Frontal cortex (tissue), 4 donors: ENCODE data around the gene ADGRL3. TPM values are rescaled to one million over a fixed set of nuclear protein-coding genes. Genes with fewer than 3 reads are reported as not detected.
A peak's percentile ranks its signal among the peaks of the same experiment; 100 is the strongest.
"Not testable (repeated sequence)": the region's sequence is repeated elsewhere in the genome, so short reads cannot be mapped to it uniquely, and the experiment has no call there.

Source experiments
- DNase-seq, 2 donors: peaks; one replicate each; pipeline ENCODE4 v3.0.0; 2012; ENCODE audit warnings: low spot score in 2 of 2
- FAIRE-seq: peaks from 2 replicates; lab custom pipeline; 2012; peaks lifted over from hg19 to GRCh38; lab: Jason Lieb, UNC
- total RNA-seq: library from RNA; depleted of rRNA; stranded (reverse); fragments of >200 nt; gene quantifications from one replicate; pipeline ENCODE4 v1.2.3, GENCODE V29; 2014
- donor health status: control.
- donor health status: control.
- donor health status: control.

The ADGRL3 gene
- total RNA-seq, 1 donor from 2014 or later, result 302 TPM

DNA sequence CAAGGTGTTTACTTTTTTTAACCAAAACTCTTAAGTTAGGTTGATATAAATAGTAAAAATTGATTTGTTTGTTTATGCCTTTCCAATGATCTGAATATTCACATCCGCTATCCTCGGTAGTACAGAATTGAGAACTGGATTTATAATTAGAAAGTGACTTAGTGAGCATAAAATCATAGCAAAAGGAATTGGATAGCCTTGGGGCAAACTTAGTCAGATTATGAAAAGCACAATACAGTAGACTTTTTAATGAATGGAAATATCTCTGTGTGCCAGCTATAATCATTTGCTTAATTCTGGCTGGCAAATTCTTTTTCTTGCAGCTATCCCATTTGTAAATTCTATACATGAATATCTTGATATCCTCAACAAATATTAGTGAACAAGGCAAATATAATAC, 713.5 kb downstream of the ADGRL3 start:
- DNase-seq, result no peak

DNA sequence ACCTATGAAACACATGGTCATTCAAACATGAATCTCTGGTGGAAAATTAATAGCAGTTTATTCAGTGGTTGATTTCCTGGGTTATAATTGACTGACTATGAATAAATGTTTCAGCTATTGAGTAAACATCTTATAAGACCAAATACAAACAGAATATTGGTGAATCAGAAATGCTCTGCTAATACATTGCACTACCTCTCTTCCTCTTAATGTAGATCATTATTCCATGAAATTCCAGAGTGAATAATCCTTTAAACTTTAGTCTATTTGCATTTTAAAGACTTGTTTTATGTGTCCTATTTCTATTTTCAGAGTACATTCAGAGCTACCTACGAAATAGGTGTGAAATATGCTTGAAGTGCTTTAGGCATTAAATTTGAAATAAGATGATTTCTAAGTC, 715.4 kb downstream of the ADGRL3 start:
- no peak for FAIRE-seq
- DNase-seq, result no peak

More for the DNA sequence above, 713.5 kb downstream of the ADGRL3 start:
- no peak for FAIRE-seq

- FAIRE-seq, result no peak
- no peak for DNase-seq
Observed at GRCh38 chr4:61918507-61918906, 718.4 kb downstream of the ADGRL3 start.

DNA sequence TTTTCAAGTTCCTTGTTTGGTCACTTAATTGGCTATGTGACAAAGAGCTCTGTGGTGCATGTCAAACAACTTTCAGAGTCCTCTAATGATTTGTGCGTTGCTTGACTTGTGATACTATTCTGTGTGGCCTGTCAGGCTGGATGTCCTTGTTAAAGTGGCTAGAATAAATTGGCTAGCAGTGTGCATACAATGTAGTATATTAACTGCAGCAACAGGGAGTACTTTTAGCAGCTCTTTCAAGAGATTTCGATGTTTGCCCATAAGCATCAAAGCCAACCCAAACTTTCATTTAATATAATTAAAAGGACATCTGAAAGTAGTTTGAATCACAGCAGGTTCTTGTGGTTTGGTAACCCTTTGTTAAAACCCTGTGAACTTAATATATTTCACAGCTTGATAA, 718.9 kb downstream of the ADGRL3 start:
- no peak for DNase-seq
- no peak for FAIRE-seq

DNA sequence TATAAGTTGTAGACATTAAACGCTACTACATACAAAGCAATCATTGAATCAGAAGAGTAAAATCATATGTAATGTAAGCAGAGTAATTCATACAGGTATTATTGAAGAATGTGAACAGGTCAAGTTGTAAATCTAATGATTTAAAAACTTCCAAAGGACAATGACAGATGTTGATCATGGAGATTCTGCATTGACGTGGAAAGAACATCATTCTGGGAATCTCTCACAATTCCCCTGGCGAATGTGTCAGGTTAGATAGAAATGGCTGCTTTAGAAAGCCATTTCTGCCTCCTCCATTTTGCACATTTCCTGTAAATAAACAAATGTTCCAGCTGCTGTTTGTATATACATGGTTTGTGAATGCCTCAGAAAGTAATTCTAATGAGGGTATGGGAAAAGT, 719.4 kb downstream of the ADGRL3 start:
- DNase-seq (no peak), FAIRE-seq (no peak)

- no peak for FAIRE-seq
Observed at GRCh38 chr4:61921920-61922319, 721.8 kb downstream of the ADGRL3 start.

GRCh38 chr4:61922766-61923165, 722.6 kb downstream of the ADGRL3 start:
- DNase-seq (no peak), FAIRE-seq (no peak)

More at GRCh38 chr4:61921920-61922319, 721.8 kb downstream of the ADGRL3 start:
- no peak for DNase-seq

DNA sequence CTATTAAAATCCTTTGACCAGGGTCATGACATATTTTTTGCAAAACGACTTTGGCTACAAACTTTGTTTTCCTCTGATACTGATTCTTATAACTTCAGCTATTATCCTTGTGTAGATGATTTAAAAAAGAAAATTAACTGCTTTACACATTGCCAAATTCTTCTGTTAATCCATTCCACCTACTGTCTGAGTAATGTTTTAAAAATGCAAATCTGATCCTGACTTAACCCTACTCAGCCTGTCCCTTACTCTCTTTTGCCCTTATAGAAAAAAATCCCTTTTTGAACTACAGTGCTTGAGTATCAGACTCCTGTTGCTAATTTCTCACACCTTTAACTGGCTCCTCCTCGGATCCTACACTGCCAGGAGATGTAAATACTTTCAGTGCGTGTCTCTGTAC, 723.1 kb downstream of the ADGRL3 start:
- FAIRE-seq, result no peak
- no peak for DNase-seq

GRCh38 chr4:61924131-61924530, 724.0 kb downstream of the ADGRL3 start:
- no peak for DNase-seq

GRCh38 chr4:61933527-61933926, 733.4 kb downstream of the ADGRL3 start:
- FAIRE-seq, result no peak

More at GRCh38 chr4:61924131-61924530, 724.0 kb downstream of the ADGRL3 start:
- FAIRE-seq, result no peak

DNA sequence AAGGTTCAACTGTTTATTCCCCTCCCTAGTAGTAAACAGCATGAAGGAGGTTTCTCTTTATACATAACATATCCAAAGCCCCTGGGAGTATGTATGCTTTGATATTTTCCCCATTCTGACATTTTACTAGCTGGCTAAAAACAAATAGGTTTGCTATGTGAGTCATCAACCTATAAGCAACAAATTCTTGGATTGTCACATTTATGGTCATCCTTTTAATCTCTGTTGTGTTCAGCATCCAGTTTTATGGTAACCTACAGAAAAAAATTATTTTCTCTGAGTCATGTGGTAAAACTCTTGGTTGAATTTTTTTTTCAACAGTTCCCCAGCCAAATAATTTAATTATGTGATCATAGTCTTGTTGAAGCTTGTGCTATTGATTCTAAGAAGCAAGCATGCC, 734.1 kb downstream of the ADGRL3 start:
- DNase-seq (no peak), FAIRE-seq (no peak)

More at GRCh38 chr4:61933527-61933926, 733.4 kb downstream of the ADGRL3 start:
- peak in 1 of 2 donors; percentile 6 for DNase-seq

DNA sequence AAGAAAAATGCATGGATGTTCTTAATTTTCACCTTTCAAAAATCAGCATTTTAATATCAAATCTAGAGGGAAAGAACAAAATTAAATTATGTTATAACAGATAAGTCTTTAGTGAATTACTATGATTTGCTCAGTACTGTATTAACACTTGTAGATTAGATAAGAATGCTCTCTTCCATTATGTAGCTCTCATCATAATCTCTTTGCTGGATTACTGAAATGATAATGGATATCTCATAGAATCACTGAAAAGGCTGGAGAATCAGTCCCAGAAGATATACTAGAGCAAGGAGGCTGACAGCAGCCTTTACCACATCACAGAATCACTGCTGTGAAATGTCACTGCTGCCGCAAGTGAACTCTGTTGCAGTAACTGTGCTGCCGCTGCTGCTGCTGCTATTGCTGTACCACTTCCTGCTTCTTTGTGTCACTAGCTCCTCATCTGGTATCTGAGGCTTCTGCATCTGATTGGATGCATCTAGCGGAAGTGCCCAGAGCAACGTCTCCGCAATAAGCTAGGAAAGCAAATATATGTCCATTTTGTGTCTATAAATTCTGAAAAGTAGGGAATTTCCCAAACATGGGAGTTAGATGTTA, 738.2 kb downstream of the ADGRL3 start:
- FAIRE-seq (no peak), DNase-seq (no peak)

GRCh38 chr4:61950625-61951024, 750.5 kb downstream of the ADGRL3 start:
- FAIRE-seq (no peak), DNase-seq (no peak)

DNA sequence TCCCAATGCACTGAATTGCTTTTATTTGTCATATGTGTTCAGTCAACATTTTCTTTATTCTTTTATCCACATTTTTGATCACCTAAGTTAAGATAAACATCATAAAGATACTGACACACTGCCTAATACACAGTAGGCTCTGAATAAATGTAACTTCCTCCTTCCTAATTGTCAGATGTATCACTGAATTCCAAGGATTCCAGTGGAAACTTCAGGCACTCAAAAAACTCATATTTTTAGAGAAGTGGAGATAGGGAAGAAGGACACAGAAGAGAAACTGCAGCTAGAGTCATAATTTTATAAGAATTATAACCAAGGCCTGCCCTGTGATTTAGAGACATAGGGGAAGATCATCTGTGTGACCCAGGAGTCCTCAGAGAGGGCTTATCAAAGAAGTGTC, 753.3 kb downstream of the ADGRL3 start:
- FAIRE-seq (no peak), DNase-seq (no peak)

- FAIRE-seq, result no peak
Observed at GRCh38 chr4:61958591-61958990, 758.5 kb downstream of the ADGRL3 start.

DNA sequence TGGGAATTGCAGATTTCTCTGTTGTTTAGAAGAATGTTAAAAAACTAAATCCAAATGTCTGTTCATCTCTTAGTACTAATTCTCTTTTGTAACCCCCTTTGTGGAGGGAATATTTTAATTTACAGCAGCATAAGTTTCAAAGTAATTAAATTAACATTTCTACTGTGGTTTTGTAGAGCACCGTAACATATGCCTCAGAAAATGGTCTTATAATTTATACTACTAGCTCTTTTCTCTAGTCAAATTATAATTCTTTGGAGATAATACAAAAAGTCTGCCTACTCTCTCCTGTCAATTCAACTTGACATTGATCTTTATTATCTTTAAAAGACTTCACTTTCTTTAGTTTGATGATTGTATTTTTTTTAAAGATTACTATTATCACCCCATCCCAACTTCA, 759.0 kb downstream of the ADGRL3 start:
- FAIRE-seq, result no peak

More at GRCh38 chr4:61958591-61958990, 758.5 kb downstream of the ADGRL3 start:
- no peak for DNase-seq

GRCh38 chr4:61984260-61984909, 784.3 kb downstream of the ADGRL3 start:
- FAIRE-seq (no peak), DNase-seq (no peak)

More for the DNA sequence above, 759.0 kb downstream of the ADGRL3 start:
- no peak for DNase-seq

GRCh38 chr4:61985426-61985825, 785.3 kb downstream of the ADGRL3 start:
- DNase-seq, result no peak

GRCh38 chr4:61986929-61987328, 786.8 kb downstream of the ADGRL3 start:
- FAIRE-seq, DNase-seq: not testable (repeated sequence)

More at GRCh38 chr4:61985426-61985825, 785.3 kb downstream of the ADGRL3 start:
- FAIRE-seq, result no peak

DNA sequence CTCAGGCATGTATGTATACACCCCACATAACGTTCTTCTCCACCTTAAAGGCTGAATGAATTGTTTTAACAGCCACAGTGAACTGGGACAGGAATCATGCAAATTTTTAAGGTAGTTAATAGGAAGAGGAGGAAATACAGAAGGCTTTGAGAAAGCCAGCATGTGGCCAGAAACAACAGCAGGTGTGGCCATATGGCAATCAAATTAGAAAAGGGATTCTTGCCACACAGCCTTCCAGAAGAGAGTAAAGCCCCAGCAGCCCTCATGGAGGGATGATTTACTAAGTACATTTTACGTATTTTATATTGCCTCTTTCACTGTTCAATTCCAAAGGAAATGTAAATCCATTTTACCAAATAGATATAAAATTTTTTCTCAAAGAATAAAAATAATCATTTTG, 792.2 kb downstream of the ADGRL3 start:
- no peak for DNase-seq
- no peak for FAIRE-seq

GRCh38 chr4:61994036-61994435, 793.9 kb downstream of the ADGRL3 start:
- FAIRE-seq (no peak), DNase-seq (no peak)
